Measurements from ENCODE around the gene STON1.
"Not testable (repeated sequence)": the region's sequence is repeated elsewhere in the genome, so short reads cannot be mapped to it uniquely, and the experiment has no call there.

STON1 gene, protein sequence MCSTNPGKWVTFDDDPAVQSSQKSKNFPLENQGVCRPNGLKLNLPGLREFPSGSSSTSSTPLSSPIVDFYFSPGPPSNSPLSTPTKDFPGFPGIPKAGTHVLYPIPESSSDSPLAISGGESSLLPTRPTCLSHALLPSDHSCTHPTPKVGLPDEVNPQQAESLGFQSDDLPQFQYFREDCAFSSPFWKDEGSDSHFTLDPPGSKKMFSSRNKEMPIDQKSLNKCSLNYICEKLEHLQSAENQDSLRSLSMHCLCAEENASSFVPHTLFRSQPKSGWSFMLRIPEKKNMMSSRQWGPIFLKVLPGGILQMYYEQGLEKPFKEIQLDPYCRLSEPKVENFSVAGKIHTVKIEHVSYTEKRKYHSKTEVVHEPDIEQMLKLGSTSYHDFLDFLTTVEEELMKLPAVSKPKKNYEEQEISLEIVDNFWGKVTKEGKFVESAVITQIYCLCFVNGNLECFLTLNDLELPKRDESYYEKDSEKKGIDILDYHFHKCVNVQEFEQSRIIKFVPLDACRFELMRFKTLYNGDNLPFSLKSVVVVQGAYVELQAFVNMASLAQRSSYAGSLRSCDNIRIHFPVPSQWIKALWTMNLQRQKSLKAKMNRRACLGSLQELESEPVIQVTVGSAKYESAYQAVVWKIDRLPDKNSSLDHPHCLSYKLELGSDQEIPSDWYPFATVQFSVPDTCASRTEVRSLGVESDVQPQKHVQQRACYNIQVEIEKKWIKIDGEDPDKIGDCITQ
- 1.6 to 2.3 (median 1.8) reads per million in 4 donors for total RNA-seq

DNA sequence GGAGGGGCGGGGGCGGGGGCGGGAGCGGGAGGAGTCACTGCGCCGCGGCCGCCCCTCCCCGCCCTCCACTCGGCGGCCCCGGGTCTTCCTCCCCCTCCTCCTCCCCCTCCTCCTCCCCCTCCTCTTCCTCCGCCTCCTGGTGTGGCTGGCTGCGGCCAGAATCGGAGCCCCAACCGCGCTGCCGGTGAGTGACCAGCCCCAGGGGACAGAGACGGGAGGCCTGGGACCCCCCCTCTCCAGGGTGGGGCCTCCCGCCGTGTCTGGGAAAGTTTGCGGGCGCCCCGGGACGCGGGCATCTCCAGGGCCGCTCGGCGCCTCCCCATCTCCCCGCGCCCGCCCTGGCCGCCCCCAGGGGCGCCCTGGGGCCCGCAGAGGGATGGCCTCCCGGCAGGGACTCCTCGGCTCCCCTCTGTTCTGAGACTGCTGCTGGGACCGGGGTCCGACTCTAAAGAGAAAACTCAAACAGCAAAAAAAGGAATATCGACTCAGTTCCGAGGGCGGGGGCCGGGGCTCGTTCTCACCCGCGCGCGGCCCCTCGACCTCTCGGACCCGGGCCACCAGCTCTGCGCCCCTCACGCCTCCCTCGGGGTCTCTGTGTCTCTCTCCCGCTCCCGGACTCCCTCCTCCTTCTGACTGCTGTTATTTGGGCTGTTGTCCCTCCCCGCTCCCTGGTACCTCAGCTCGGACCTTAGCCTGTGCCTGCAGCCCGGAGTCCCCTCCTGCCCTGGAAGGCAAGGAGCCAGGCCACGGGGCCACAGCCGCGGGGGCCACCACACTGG is at the start of gene STON1:
Gene STON1, plus strand, starts transcription at position 122 of the 779 bp plus-strand sequence. CDS start 50,480 bp downstream, outside the sequence.
- DNase-seq = peak in 4 of 5 donors; percentile 10 to 38 (median 14)

DNA sequence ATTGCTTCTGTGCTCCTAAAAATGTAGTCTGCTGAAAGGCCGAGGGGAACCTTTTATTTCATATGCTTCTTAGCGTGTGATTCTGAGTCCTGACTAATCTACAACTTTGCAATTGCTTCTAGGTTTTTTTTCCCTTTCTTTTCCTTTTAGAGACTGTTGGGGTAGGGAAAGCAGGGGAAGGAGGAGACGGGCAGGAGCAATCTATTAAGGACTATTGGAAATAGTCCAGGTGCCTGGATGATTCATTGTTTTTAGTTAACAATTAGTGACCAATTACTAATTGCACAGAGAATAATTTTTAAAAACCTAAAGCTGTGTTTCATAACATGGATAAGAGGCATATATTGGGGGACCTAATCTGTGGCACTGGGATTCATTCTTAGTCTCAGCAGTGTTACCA is 49.4 kb upstream of the STON1 start:
- no peak for DNase-seq

DNA sequence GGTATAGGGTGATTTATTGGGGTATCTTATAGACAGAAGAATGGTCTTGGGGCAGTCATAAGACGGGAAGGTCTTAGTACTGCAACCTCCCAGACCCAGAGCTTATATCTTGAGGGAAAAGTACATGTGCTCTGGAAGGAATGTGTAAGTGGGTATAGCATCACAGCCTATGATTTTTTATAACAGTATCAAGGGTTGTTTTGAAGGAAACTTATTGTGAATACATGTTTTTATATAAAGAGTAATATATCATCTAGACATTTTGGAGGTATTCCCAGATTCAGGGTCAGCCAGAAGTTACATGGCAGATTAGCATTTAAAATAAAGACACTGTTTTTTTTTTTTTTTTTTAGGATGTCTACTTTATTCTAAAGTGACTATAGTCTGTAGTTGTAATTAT is 47.6 kb upstream of the STON1 start:
- no peak for DNase-seq

DNA sequence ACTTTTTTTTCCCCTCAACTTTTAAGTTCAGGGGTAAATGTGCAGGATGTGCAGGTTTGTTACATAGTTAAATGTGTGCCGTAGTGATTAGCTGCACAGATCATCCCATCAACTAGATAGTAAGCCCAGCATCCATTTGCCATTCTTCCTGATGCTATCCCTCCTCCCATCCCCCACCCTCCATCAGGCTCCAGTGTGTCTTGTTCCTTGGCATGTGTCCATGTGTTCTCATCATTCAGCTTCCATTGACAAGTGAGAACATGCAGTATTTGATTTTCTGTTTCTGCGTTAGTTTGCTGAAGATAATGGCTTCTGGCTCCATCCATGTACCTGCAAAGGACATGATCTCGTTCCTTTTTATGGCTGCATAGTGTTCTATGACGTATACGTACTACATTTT is 47.2 kb upstream of the STON1 start:
- DNase-seq = no peak

DNA sequence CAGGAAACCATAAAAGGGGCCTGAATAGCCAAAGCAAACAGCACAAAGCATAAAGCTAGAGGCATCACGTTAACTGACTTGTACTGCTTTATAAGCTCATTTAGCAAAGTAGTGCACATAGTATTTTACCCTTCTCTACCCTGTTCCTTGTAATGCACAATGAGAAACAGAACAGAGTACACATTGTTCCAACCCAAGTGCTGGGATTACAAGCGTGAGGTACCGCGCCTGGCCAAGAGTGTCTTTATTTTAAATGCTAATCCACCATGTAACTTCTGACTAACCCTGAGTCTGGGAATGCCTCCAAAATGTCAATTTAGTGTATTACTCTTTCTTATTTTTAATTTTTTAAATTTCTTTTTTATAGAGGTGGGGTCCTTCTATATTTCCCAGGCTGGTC is 46.4 kb upstream of the STON1 start:
- no peak for DNase-seq

DNA sequence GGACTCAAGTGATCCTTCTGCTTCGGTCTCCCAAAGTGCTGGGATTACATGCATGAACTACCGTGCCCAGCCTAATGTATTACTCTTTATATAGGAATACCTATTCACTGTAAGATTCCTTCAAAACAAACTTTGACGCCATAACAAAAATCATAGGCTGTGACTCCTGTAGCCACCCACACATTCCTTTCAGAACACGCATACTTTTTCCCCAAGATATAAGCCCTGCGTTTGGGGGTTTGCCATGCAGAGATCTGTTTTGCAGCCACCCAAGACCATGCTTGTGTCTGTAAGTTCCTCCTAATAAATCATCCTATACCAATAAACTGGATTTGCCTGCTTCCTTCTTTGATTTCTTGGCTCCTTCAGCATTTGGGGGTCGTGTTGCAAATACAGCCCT is 46.0 kb upstream of the STON1 start:
- no peak for DNase-seq

DNA sequence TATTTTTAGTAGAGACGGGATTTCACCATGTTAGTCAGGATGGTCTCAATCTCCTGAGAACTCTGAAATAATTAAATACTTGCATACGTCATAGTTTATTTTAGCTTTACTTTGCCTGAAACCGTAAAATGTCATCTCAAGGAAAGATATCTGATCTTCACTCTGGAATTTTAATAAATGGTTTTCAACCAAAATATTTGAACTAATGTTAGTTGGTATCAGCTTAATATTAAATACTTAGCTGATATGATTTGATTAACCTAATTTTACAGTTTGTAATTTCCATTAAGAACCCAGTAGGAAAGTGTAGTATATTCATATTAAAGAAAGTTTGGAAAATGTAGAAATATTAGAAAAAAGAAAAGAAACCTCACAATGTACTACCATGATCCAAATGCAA is 41.4 kb upstream of the STON1 start:
- DNase-seq = no peak

DNA sequence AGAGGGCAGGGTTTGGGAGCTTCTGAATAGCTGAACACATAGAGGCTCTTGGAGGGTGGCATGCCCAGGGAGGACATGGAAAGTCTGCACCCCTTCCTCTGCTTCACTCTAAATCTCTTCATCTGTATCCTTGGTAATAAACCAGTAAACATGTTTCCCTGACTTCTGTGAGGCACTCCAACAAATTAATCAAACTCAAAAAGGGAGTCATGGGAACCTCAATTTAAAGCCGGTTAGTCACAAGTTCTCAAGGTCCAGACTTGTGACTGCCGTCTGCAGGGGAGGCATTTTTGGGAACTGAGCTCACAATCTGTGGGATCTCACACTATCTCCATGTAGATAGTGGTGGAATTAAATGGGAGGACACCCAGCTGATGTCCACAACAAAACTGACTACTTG is 33.1 kb upstream of the STON1 start:
- DNase-seq = no peak

DNA sequence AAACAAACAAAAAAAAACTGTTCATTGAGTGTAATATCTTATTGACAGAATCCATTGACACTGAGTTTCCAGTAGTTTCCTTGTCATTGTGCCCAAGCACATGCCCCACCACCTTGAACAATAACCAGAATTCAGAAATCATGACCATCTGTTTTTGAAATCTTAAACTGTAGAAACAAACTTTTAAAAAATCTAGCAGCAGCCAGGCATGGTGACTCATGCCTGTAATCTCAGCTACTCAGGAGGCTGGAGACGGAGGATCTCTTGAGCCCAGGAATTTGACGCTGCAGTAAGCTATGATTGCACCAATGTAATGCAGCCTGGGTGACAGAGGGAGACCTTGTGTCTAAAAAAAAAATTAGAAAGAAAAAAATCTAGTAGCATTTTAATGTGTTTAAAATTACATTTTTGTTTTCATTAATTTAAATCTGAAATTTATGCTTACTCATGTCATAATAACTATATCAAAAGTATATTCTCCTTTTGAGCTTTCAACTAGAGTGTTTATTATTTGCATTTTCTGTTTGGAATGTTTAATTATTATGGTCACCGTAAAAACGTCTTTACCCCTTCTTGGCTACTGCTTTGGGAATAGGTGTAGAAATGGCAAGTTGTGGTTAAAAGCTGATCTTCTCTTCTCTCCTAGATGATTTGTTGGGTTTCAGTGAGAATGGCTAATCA is 25.2 kb upstream of the STON1 start:
- no peak for DNase-seq

DNA sequence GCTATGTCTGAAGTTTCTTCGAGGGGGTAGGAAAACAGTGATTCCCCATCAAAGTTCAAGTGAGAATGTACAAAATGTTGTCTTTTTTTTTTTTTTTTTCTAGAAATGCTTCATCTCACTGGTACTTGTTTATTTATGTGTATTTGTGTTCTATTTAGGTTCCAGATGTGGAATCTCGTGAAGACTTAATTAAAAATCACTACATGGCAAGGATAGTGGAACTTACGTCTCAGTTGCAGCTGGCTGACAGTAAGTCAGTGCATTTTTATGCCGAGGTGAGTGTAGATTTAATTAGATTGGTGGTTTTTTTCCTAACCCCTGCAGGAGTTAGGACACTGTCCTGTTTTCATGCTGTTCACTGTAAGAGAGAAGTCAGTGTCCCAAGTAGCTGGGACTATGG is 22.8 kb upstream of the STON1 start:
- no peak for DNase-seq

DNA sequence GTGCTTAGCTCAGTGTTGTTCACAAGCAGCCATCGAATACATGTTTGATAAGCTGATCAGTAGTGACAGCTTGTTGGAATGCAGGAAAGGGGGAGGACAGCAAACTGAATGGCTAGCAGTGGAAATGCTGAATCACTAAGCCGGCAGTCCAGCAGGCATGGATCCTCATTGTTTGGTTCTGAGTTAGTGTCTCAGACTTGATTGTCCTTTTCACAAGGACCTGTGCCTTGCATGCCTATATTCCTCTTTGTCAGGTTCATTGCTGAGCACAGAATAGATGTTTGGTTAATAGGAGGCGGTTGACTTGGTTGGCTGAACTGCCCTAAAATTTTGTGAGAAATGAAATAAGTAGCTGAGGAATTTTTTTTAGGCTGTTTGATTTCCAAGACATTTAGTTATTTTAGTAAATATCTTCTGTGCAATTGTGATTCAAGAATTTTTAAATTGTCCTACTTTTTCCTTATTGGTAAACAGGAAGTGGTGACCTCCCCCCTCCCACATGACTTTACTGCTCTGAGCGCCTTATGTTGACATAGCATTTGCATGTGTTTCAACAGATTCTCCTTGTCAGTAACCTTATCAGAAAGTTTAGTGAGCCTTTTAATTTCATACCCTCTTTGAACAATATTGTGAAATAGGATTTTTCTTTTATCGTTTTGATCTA is 21.4 kb upstream of the STON1 start:
- no peak for DNase-seq

DNA sequence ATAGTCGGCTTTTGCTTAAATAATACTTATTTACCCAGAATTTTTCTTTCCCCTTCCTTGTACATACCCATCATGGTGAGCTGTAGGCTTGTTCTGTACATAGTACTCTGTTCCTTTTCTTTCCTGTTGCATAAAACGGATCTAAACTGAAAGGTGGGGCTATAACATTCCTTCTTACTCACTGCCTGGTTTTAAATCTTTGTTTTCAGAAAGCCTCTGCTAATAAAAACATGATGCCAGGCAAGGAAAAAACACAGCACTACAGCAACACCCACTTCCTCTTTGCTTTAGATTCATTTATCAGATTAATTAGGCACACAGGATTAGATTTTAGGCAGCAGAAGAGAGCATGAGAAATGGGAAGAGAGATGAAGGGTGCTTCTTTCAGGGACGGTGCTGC is 19.6 kb upstream of the STON1 start:
- DNase-seq = no peak

DNA sequence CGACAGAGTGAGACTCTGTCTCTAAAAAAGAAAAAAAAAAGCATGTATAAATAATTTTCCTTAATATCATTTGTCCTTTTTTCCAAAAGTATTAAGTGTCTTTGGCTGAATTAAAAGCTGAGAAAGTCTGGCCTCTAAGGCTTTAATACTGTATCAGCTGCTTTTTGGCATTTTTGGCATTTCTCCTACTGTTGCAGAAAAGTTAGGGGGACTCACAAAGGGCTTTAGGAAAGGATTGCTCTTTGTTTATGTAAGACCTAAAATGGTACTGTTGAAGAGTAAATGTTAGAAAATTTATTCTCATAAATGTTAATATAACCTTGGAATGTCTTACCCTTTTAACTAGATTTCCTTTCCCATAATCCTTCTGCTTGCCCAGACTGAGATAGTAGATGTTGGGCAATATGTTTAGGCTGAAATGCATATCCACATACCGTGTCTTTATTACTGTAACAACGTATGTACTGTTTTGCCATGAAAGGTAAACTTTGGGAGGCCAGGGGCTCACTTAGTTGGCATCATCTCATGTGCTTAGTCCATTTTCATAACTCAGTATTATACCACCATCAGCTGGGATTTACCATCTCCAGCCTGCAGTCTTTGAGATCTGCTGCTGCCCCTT is 18.0 kb upstream of the STON1 start:
- DNase-seq = no peak

DNA sequence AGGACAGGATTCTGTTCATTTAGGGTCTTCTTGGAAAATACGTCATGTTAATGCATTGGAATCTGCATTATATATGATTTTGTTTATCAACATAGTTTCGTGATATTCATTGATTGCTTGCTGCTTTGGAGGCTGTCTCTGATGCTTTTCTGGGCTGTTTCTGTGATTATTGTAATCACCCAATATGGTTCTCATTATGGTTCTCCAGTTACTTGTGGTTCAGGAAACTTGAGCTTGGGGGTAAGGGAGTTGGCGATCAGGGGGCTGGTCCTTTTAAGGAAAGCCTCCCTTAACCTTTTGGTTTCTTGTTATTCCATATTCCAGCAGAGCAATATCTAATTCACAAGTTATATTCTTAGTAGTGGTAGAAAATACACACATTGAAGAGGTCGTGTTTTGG is 17.4 kb upstream of the STON1 start:
- no peak for DNase-seq

DNA sequence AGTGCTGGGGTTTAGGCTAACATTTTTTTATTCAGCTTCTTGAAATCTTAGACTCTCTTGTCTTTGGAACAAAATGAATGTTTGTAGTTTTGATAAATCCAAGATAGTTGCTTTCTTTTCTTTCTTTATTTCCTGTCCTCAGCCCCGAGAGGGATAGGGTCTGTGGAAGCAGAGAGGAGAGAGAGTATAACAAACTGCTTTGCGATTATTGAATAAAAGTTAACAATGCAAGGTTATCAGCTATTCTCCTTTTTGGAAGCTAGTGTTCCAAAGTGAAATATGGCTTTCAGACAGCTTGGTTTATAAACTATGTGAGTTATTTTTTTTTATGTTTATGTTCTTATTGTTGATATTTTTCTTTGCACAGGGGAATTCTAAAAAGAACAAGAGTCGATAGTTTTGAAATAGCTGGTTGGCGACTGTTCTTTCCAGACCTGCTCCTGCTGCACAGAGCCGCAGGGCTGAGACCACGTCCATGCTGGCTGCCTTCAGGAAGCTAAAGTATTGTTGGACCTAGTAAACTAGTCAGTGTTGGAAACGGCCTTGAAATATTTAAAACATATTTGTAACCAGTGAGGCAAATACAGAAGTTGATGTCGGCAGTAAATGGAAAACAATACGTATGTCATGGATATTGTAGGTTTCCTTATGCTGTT is 15.5 kb upstream of the STON1 start:
- no peak for DNase-seq

DNA sequence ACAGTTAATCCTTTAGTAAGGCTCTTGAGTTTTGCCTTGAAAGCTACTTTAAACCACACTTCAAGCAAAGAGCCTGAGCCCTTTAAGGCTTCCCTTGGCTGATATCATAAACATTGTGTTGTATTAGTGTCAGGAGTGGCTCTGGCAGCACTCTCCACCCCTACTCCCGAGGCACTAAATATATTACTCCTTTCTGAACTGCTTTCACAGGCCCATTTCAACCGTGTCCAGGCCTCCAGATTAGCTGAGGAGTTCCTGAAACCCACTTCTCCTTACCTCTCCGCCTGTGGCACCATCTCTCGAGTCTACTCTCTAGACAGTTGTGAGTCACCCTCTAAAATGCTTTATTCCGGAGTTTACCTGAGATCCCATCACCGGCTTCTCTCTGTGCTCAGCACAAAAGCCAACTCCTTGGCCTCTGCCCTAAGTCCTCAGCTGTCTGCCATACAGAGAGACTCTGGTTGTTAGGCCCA is 14.4 kb upstream of the STON1 start:
- DNase-seq = no peak

DNA sequence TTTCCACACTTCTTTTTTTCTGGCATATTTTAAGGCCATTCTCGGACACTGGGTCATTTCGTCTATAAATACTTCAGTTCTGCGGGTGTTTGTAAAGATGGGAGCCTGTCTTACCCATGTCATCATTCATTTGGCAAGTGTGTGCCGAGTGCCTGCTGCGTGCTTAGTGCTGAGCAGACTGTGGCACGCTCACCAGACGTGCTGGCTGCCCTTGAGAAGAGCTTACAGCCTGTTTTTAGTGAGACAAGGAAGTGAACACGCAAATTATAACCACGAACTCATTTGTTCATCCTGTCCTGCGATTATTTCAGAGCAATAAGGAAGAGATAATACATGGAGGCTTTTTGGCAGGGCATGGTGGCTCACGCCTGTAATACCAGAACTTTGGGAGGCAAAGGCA is 10.4 kb upstream of the STON1 start:
- DNase-seq = no peak

DNA sequence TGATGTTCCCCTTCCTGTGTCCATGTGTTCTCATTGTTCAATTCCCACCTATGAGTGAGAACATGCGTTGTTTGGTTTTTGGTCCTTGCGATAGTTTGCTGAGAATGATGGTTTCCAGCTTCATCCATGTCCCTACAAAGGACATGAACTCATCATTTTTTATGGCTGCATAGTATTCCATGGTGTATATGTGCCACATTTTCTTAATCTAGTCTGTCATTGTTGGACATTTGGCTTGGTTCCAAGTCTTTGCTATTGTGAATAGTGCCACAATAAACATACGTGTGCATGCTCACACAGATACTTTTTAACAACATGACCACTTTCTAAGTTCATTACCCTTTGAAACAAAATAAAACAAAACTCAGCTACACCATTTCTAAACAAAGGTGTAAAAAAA is 5.2 kb upstream of the STON1 start:
- not testable (repeated sequence) for DNase-seq

DNA sequence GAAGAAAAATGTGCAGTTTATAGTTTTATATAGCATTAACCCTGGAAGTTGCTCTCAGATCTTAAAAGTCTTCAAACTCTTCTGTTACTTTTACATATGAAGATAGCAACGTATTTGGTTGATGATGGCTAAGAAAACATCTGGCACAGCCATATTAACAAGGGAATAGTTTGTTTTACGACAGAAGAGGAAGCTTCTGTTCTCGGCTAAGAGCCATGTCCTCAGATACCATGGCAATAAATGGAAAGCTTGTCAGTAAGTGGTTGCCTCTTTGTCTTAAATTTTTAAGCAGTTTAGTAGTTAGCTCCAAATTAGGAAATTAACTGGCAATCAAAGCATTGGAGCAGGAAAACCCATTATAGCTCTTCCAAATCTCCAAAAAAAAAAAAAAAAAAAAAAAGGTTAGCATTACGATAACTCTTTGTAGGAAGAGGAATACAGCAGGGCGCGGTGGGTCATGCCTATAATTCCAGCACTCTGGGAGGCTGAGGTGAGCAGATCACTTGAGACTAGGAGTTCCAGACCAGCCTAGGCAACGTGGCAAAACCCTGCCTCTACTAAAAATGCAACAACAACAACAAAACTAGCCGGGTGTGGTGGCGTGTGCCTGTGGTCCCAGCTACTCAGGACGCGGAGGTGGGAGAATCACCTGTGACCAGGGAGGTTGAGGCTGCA is 4.5 kb upstream of the STON1 start:
- no peak for DNase-seq

DNA sequence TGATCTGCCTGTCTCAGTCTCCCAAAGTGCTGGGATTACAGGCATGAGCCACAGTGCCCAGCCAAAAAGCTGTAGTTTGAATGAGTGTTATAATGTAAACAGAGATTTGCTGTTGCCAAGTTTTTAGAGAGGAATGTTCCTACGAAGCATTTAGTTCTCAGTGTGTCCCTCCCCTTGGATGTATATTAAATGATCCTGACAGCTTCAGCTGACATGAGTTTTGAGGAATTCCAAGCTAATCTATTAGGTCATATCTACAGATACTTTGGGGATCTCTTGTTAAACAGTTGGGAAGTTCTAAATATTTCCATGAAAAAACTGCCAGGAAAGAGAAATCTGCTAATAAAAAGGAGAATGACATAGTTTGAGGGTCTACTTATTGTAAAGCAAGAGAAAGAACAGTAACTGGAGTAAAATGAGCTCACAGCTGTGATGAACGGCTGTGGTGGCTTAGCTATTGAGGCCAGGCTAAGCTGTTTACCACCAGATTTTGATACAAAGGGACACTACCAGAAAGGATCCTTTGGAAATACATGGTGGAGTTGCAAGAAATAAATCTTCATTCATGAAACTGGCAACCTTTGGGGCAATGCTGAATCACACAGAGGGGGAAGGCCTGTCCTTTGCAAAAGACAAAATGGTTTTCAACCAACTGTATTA is 2.6 kb upstream of the STON1 start:
- DNase-seq = no peak
